NCI-H345 treated with DMSO at 0.1 percent for 48 hours (cell line): Measurements from ENCODE around the gene PCBP1.
"Not testable (repeated sequence)": the region's sequence is repeated elsewhere in the genome, so short reads cannot be mapped to it uniquely, and the experiment has no call there.

ENCODE experiments used
- DNase-seq: peaks from one replicate; lab custom pipeline; 2025; ENCODE audit not compliant: unreplicated experiment; lab: John Stamatoyannopoulos, UW

Gene PCBP1

DNA sequence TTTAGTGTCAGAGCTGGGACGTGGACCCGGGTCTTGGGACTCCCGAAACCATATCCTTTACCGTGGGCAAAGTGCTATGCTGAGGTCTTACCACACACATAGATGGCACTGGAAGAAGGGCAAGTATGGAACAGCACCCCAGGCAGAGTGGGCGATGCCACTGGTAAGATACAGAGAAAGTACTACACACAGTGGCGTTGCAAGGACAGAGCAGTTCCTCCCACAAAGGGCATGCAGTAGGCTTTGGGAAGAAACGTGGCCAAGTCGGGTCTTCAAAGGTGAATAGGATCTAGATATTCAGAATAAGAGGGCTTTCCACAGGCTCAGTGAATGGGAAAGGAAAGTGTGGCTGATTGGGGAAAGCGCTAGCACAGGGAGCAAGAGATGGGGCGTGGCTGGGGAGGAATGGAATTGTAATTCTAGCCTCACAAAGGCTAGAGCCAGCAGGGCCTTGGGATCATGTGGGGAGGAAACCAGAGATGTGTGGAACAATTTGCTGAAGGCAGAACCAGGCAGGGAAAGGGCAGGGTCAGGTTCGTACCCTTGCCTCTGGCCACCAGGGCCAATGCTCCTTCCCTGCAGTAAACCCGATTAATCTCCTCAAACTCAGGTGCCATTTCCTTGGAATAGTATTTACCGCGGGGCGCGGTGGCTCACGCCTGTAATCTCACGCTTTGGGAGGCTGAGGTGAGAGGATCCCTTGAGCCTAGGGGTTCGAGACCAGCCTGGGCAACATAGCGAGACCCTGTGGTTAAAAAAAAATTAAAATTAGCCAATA is 36.0 kb downstream of the PCBP1 start:
- DNase-seq: no peak

DNA sequence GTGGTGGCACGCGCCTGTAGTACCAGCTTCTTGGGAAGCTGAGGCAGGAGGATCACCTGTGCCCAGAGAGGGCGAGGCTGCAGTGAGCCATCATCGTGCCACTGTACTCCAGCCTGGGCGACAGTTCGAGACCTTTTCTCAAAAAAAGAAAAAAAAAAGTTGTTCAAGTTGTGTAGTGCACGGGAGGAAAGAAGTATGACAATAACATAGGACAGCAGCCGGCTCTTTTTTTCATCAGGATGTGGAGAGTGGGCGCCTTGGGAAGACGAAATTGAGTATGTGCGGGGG is 36.5 kb downstream of the PCBP1 start:
- DNase-seq: no peak

DNA sequence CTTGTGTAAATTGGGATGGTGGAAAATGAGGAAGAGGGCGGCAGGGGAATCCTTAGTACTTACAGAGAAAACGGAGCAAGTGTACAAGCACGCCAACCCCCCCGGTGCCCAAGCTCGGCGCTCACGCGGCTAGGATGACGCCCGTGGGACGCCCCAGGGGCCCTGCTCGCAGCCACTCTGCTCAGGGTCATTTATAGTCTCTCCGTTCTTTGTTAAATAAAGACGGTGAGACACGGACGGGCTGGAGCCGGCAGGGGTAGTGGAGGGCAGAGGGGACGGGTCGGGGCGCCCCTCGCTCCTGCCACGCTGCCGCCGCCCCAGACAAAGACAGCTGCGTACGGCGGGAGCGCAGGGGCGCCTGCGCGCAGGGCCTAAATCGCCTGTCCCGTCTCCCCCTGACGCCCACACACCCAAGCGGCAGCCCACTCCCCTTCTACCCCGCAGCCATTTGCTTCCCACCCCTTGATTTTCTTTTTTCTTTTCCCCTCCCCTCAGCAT is 37.8 kb downstream of the PCBP1 start:
- DNase-seq: peak; percentile 66

DNA sequence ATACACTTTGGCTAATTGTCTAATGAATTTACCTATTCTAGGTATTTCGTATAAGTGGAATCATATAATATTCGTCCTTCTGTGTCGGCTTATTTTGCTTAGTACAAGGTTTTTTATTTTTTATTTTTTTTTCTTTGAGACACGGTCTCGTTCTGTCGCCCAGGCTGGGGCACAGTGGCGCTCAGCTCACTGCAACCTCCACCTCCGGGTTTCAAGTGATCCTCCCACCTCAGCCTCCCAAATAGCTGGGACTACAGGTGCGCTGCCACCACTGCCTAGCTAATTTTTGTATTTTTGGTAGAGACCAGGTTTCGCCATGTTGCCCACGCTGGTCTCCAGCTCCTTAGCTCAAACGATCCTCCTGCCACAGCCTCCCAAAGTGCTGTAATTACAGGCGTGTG is 38.2 kb downstream of the PCBP1 start:
- DNase-seq: no peak

DNA sequence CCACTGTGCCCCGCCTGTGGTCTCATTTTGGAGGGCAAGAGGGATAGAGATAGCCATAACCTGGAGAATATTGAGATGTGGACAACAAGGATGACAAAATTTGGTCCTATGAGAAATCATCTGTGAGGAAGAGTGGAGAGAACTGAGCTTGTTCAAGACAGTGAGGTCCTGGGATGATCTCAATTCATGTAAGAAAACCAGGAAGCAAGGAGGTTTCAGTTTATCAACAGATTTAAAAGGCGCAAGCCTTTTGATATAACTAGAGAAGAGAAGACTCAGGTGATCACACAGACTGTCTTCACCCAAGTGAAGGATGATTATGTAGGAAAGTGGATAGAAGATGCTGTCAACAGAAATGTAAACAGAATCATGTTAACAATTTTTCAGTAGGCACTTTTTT is 39.1 kb downstream of the PCBP1 start:
- DNase-seq: no peak

DNA sequence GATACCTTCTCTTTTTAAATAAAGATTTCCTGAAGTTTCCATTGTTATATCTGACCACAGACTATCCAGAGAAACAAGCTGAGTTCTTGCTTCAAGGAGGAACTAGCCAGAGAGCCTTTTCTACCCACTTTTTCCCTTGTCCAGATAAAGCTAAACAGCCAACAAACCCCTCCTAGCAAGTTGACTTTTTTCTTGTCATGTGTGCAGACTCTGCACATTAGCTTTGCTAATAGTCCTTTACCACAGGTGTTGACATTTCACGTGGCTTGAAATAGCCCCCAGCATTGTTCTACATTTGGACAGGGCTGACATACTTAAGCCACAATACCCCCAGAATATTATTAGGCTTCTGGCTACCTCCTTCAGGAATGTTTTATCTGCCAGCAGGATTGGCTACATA is 40.7 kb downstream of the PCBP1 start:
- no peak for DNase-seq

DNA sequence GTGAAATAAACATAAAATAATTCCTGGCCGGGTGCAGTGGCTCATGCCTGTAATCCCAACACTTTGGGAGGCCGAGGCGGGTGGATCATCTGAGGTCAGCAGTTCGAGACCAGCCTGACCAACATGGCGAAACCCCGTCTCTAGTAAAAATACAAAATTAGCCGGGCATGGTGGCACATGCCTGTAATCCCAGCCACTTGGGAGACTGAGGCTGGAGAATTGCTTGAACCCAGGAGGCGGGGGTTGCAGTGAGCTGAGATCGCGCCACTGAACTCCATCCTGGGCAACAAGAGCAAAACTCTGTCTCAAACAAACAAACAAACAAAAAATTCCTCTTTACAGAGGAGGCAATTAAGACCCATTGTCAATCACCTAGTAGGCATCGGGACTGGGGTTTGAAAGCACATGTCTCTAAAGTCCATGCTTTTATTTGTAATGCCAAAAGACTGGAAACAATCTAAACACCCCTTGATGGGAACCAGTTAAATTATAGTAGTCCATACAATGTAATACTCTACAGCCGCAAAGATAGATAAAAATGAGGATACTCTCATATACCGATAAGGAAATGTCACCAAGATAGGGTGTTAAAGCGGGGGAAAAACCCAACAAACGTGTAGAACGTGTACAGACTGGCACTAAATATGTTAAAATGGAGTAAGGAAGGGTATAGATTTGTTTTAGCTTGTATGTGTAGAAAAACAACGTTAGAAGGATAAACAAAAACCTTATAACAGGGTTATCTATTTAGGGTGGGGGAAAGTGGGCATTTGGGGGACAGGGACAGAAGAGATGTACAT is 44.3 kb downstream of the PCBP1 start:
- DNase-seq: not testable (repeated sequence)

DNA sequence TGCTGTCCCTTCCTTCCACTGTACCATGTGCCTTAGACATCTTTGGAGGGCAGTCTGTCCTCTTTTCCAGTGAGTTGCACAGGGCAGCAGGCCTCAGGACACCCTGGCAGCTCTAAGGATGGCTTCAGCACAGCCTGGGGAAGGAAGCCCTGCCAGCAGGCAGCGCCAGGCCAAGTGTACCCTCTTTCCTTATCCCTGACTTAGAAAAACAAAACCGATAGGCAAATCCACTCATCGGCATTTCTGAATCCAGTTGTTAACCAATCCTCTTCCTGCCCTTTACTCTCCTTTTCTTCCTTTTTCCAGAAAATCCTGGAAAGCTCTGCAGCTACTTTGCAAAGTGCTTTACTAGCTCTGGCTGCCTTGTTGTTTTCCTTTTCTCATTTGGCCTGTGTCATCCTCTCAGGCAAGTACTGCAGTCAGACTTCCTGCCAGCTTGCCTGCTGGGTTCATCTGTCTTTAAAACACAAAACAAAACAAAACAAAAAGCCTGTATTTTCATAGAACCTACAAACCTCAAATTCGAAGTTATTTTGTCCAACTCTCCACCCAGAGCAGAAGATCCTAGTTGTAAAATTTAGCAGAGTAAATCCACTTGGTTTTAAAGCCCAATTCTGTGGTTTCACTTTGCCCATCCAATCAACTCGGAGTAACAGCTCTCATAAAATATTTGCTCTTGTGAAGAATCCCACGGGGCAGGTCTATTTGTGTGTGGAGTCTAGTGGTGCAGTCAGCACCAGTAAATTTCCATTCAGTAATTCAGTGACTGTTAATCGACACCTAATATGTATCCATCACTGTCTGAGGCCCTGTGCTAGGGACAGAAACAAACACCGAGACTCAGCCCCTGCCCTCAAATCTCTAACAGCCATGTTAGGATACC is 45.2 kb downstream of the PCBP1 start:
- peak; percentile 86 for DNase-seq

DNA sequence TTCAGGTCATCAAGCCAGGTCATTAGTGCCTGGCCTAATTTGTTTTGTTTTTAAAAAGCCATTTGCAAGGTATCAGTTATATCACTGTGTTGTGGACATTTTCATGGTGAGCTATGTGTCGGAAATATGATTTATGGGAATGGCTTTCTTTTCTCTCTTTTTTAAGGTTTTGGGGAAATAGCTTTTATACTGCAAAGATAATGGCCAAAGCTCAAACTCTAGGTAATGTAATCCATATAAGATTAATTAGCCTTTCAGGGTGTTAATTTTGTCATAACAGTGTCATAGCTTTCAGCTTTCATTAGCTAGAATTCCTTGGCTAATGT is 45.8 kb downstream of the PCBP1 start:
- no peak for DNase-seq

DNA sequence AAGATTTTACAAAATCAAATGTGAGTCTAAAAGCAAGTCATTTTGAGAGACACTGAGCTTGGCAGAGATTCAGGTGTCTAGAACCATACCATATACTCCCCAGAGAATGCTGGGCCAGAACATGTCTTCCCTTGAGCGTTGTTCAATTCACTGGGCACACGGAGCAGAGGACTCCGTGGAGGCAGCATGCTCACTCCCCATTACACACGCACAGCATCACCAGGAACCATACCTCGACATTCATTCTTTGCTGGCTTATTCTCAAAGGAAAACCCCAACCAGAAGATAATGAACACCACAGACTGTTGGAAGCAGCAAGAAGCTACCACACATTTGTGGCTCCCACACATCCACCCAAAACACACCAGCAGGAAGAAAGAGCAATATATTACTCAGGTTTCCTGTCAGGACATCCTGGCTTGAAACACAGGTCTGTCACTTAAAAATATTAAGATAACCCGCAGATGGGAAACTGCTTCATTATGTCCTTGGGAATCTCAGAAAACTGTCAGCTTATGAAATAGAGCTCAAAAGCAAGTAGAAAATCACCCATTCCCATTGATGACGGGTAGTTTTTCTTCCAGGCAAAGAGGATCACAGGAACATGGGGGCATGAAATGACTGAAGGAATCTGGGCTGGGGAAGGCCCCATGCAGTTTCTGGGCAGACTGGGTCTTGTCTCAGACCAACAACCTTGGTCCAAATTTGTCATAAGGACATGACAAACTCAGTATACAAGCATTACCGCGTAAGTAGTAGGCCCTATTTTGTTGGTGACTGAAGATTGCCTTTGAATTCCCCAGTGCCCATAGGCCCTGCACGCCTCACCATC is 46.4 kb downstream of the PCBP1 start:
- DNase-seq: no peak

DNA sequence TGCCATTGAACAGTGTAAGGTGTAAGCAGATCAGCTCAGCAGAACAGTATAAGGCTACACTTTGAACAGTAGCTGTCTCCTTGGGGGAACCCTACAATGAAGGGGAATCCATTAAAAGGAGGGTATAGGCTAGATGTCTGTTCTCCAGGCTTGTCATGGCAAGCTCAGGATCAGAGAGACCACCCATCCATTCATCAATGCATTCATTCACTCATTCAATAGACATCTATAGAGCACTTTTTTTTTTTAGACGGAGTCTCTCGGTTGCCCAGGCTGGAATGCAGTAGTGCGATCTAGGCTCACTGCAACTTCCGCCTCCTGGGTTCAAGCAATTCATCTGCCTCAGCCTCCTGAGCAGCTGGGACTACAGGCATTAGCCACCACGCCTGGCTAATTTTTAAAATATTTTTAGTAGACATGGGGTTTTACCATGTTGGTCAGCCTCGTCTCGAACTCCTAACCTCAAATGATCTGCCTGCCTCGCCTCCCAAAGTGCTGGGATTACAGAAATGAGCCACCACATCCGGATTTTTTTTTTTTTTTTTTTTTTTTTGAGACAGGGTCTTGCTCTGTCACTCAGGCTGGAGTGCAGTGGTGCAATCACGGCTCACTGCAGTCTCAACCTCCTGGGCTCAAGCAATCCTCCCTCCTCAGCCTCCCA is 47.2 kb downstream of the PCBP1 start:
- not testable (repeated sequence) for DNase-seq
